ENCODE data around the gene IDE. TPM values are rescaled to one million over a fixed set of nuclear protein-coding genes. Genes with fewer than 3 reads are reported as not detected.
"Not testable (repeated sequence)": the region's sequence is repeated elsewhere in the genome, so short reads cannot be mapped to it uniquely, and the experiment has no call there.

The IDE gene
- total RNA-seq, 2 experiments from 2014 or later = 30.1 to 33.2 TPM

GRCh38 chr10:92436611-92437010 is 137.3 kb downstream of the IDE start:
- Mint-ChIP-seq H3K27me3 (no peaks in the 10 kb centered on the region), H3K4me3 (no peak overlapping the region), H3K9me3 (no peaks in the 10 kb centered on the region), H3K36me3 (ENCODE audit: low read depth) (no peaks in the 10 kb centered on the region), H3K4me1 (ENCODE audit: low read depth) (no peaks in the 10 kb centered on the region), H3K27ac (no peak overlapping the region)
- DNase-seq (no peak), ATAC-seq (no peak)
- intact Hi-C loops (cut with micrococcal nuclease) = loop anchor here (5.0 kb wide), 1 partner anchor 349 kb away; no protein-coding TSS in a partner anchor
- CTCF ChIA-PET = no interaction called here
- TF ChIP-seq CTCF (IDR thresholded peaks at IDR 0.05) = no peak
- POLR2A ChIA-PET = no interaction called here

GRCh38 chr10:92436065-92436464 is 137.8 kb downstream of the IDE start:
- H3K27me3 Mint-ChIP-seq; H3K9me3 Mint-ChIP-seq; DNase-seq; H3K4me1 Mint-ChIP-seq (ENCODE audit: low read depth); H3K27ac Mint-ChIP-seq; H3K36me3 Mint-ChIP-seq (ENCODE audit: low read depth); POLR2A ChIA-PET; ATAC-seq; H3K4me3 Mint-ChIP-seq: not testable (repeated sequence)
- CTCF ChIA-PET = interaction anchor here (1.1 kb wide), 1 partner anchor 362 kb away, joined by 3 read pairs; no protein-coding TSS in a partner anchor
- intact Hi-C loops (cut with micrococcal nuclease) = loop anchor here (5.0 kb wide), 1 partner anchor 349 kb away; no protein-coding TSS in a partner anchor

GRCh38 chr10:92434385-92434784 is 139.5 kb downstream of the IDE start:
- CTCF ChIA-PET = interaction anchor here (0.6 to 1.3 kb wide), 6 partner anchors 13 to 346 kb away, joined by 3 to 7 read pairs (median 4); no protein-coding TSS in a partner anchor
- H3K4me1 Mint-ChIP-seq (ENCODE audit: low read depth) = no peaks in the 10 kb centered on the region
- H3K27me3 Mint-ChIP-seq = no peaks in the 10 kb centered on the region
- no peak for TF ChIP-seq CTCF (IDR thresholded peaks at IDR 0.05)
- no peaks in the 10 kb centered on the region for H3K36me3 Mint-ChIP-seq (ENCODE audit: low read depth)
- ATAC-seq (no peak), DNase-seq (no peak)
- intact Hi-C loops (cut with micrococcal nuclease) = no loop called here
- POLR2A ChIA-PET = interaction anchor here (0.6 kb wide), 2 partner anchors 338 to 367 kb away, joined by 3 read pairs; no protein-coding TSS in a partner anchor
- H3K27ac Mint-ChIP-seq = no peak overlapping the region
- no peaks in the 10 kb centered on the region for H3K9me3 Mint-ChIP-seq
- no peak overlapping the region for H3K4me3 Mint-ChIP-seq

- no peak overlapping the region for H3K4me3 Mint-ChIP-seq
- ATAC-seq (no peak), DNase-seq (no peak)
- intact Hi-C loops (cut with micrococcal nuclease) = no loop called here
- ChIA-PET POLR2A (no interaction called here), CTCF (interaction anchor here (1.3 kb wide), 1 partner anchor 345 kb away, joined by 4 read pairs; no protein-coding TSS in a partner anchor)
- H3K27ac Mint-ChIP-seq = no peak overlapping the region
- H3K36me3 Mint-ChIP-seq (ENCODE audit: low read depth) = no peaks in the 10 kb centered on the region
- no peaks in the 10 kb centered on the region for H3K27me3 Mint-ChIP-seq
- H3K9me3 Mint-ChIP-seq = no peaks in the 10 kb centered on the region
- no peak for TF ChIP-seq CTCF (IDR thresholded peaks at IDR 0.05)
- no peaks in the 10 kb centered on the region for H3K4me1 Mint-ChIP-seq (ENCODE audit: low read depth)
These were observed 141.3 kb downstream of the IDE start for GRCh38 chr10:92432596-92432995.

GRCh38 chr10:92430103-92430502 is 143.8 kb downstream of the IDE start:
- CTCF ChIA-PET = no interaction called here
- intact Hi-C loops (cut with micrococcal nuclease) = no loop called here

More at GRCh38 chr10:92430103-92430502, 143.8 kb downstream of the IDE start:
- Mint-ChIP-seq H3K36me3 (ENCODE audit: low read depth) (no peaks in the 10 kb centered on the region), H3K4me1 (ENCODE audit: low read depth) (no peaks in the 10 kb centered on the region), H3K4me3 (no peak overlapping the region), H3K27ac (no peak overlapping the region), H3K27me3 (no peaks in the 10 kb centered on the region), H3K9me3 (no peaks in the 10 kb centered on the region)
- ATAC-seq = no peak
- no peak for DNase-seq
- POLR2A ChIA-PET = no interaction called here
- TF ChIP-seq CTCF (IDR thresholded peaks at IDR 0.05) = no peak

All from activated CD8-positive, alpha-beta T cell treated with anti-CD3 and anti-CD28 coated beads for 36 hours (primary cell).